GM13976 (cell line): ENCODE results near the gene CFP.

Experiments used
- DNase-seq: peaks from one replicate; pipeline ENCODE4 v3.0.0; 2012; ENCODE audit warnings: low spot score
- in situ Hi-C: fragments of 300-500 bp; cut with MboI; formaldehyde crosslinking; loops from one replicate; pipeline ENCODE4 v1.12.0; 2022; ENCODE audit warnings: low sequenced_read_pairs, mixed read lengths, inconsistent platforms; ENCODE audit not compliant: unreplicated experiment
- TF ChIP-seq, protein P1 (sequence below): IDR thresholded peaks from 2 replicates; pipeline ENCODE4 v1.5.1; 2012; ENCODE audit warnings: borderline replicate concordance, mild to moderate bottlenecking; ENCODE audit not compliant: insufficient read depth; ENCODE audit errors: extremely low read depth, missing control alignments, control extremely low read depth

The CFP gene

GRCh38 chrX:47590984-47591383 is 38.7 kb downstream of the CFP start:
- in situ Hi-C loops: no loop called here
- TF ChIP-seq, protein P1, sequence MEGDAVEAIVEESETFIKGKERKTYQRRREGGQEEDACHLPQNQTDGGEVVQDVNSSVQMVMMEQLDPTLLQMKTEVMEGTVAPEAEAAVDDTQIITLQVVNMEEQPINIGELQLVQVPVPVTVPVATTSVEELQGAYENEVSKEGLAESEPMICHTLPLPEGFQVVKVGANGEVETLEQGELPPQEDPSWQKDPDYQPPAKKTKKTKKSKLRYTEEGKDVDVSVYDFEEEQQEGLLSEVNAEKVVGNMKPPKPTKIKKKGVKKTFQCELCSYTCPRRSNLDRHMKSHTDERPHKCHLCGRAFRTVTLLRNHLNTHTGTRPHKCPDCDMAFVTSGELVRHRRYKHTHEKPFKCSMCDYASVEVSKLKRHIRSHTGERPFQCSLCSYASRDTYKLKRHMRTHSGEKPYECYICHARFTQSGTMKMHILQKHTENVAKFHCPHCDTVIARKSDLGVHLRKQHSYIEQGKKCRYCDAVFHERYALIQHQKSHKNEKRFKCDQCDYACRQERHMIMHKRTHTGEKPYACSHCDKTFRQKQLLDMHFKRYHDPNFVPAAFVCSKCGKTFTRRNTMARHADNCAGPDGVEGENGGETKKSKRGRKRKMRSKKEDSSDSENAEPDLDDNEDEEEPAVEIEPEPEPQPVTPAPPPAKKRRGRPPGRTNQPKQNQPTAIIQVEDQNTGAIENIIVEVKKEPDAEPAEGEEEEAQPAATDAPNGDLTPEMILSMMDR: no peak
- no peak for DNase-seq

- no peak for DNase-seq
- TF ChIP-seq, protein P1: no peak
- in situ Hi-C loops: no loop called here
Measured at GRCh38 chrX:47587906-47588735, 41.6 kb downstream of the CFP start.

- DNase-seq: no peak
- in situ Hi-C loops: no loop called here
- TF ChIP-seq, protein P1: no peak
Measured at GRCh38 chrX:47587091-47587891, 42.4 kb downstream of the CFP start.

- in situ Hi-C loops: no loop called here
- no peak for DNase-seq
- TF ChIP-seq, protein P1: no peak
Measured at GRCh38 chrX:47586043-47586787, 43.5 kb downstream of the CFP start.

DNA sequence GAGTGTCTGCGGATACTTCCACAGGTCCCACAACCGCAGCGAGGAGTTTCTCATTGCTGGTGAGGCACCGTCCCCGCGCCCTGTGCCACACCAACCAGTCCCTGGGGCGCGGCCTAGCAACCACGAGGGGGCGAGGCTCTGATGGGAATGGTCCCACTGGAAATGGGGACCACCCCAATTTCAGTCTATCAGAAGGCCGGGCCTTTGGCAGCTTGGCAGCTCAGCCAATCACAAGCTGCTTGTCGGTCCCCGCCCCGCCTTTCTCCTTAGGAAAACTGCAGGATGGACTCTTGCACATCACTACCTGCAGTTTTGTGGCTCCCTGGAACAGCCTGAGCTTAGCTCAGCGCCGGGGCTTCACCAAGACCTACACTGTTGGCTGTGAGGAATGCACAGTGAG is 44.5 kb downstream of the CFP start:
- in situ Hi-C loops: no loop called here
- DNase-seq: no peak
- TF ChIP-seq, protein P1: no peak

DNA sequence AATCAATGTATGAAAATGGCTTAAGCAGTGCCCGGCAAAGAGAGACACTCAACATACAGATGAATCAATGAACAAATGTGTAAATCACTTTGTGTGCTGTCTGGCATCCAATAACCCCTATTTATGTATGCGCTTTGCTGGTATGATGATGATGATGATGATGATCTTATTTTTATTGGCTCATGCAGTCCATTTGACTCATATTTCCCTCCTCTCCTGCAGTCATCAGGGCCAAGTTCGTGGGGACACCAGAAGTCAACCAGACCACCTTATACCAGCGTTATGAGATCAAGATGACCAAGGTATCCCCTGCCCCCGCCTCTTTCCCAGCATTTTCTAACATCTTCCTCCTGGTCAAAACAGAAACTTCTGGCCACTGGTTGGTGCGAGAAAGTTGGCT is 45.0 kb downstream of the CFP start:
- DNase-seq: no peak
- in situ Hi-C loops: no loop called here
- TF ChIP-seq, protein P1: no peak
